Thyroid gland (tissue), 4 donors: ENCODE measurements around the gene SMOC1. TPM values are rescaled to one million over a fixed set of nuclear protein-coding genes. Genes with fewer than 3 reads are reported as not detected.

Experiments used
- DNase-seq, 2 donors: peaks; one replicate each; pipeline ENCODE4 v3.0.0-alpha.2; 2019
- H3K27ac ChIP-seq, 3 donors: fragments of 200-600 bp; sonication (generic); 1 replicate in 2 of 3; 2 replicates in 1 of 3; pipeline ENCODE4 v1.5.1; 2016 to 2019; ENCODE audit warnings: mild to moderate bottlenecking in 1 of 3, moderate library complexity in 1 of 3
- H3K27me3 ChIP-seq: fragments of 200-600 bp; sonication (generic); one replicate; pipeline ENCODE4 v1.5.1; 2019
- H3K36me3 ChIP-seq, 2 donors: fragments of 200-600 bp; sonication (generic); one replicate each; pipeline ENCODE4 v1.5.1; 2016 to 2019
- H3K4me1 ChIP-seq, 2 donors: fragments of 200-600 bp; sonication (generic); one replicate each; pipeline ENCODE4 v1.5.1; 2017 to 2019
- H3K4me3 ChIP-seq, 3 donors: fragments of 200-600 bp; sonication (generic); replicated peaks in 1 of 3; 1 replicate in 2 of 3; 2 replicates in 1 of 3; pipeline ENCODE4 v1.5.1; 2016; ENCODE audit warnings: mild to moderate bottlenecking in 1 of 3
- H3K9me3 ChIP-seq: fragments of 200-600 bp; sonication (generic); one replicate; pipeline ENCODE4 v1.5.1; 2017
- POLR2A ChIP-seq, 2 donors: fragments of 450-650 bp; IDR thresholded peaks; one replicate each; pipeline ENCODE4 v1.6.1; 2017; ENCODE audit warnings: antibody characterized with exemption in 2 of 2, mild to moderate bottlenecking in 2 of 2, moderate library complexity in 1 of 2
- WGBS, 2 donors: methylation state at CpG; one replicate each; pipeline ENCODE4 v1.1.5; 2017; 5-methylcytosine and 5-hydroxymethylcytosine counted together
- intact Hi-C: fragments of 100-400 bp; cut with DNase I; formaldehyde crosslinking; loops from one replicate; pipeline ENCODE4 v1.15.1; 2023
- total RNA-seq, 4 donors: library from RNA; depleted of rRNA; stranded (reverse); fragments of >200 nt; gene quantifications; one replicate each; pipeline ENCODE4 v1.2.3, GENCODE V29; 2016
- TF ChIP-seq, protein P1 (sequence below), 6 experiments: fragments of 200-600 bp in 3 of 6; fragments of 450-650 bp in 3 of 6; sonication (generic) in 3 of 6; IDR thresholded peaks; one replicate each; pipeline ENCODE4 v1.5.1; 2016 to 2019; ENCODE audit warnings: antibody characterized with exemption in 6 of 6, mild to moderate bottlenecking in 2 of 6, inconsistent platforms in 1 of 6, moderate library complexity in 1 of 6

Gene SMOC1
- total RNA-seq, 4 donors from 2014 or later: 3.4 to 7.3 (median 3.7) TPM

DNA sequence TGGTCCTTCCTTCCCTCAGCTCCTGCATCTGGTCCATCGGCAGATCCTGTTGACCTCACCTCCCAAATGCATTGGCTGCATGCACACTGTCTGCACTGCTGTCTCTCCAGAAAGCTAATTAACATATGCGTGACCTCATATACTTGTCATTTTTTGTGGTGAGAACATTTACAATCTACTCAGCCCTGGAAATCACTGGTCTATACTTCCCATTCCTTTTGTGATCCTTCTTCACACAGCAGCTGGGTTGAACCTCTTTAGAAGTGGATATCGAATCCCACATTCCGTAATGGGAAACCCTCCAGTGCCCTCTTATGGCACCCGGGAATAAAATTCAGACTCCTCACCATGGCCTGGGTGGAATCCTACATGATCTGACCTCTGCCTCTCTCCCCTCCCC lies 45.0 kb downstream of the SMOC1 start:
- no peak overlapping the region for H3K27ac ChIP-seq
- 82 to 83% methylated on average over 5 of the region's 5 CpGs for WGBS, 2 donors
- no peak overlapping the region for H3K4me3 ChIP-seq
- no peaks in the 10 kb centered on the region for H3K9me3 ChIP-seq
- H3K4me1 ChIP-seq: peaks cover 6 to 9% of the 10 kb centered on the region in 2 donors
- no peaks in the 10 kb centered on the region for H3K27me3 ChIP-seq
- intact Hi-C loops: no loop called here
- H3K36me3 ChIP-seq: no peaks in the 10 kb centered on the region
- no peak for DNase-seq
- TF ChIP-seq, protein P1, sequence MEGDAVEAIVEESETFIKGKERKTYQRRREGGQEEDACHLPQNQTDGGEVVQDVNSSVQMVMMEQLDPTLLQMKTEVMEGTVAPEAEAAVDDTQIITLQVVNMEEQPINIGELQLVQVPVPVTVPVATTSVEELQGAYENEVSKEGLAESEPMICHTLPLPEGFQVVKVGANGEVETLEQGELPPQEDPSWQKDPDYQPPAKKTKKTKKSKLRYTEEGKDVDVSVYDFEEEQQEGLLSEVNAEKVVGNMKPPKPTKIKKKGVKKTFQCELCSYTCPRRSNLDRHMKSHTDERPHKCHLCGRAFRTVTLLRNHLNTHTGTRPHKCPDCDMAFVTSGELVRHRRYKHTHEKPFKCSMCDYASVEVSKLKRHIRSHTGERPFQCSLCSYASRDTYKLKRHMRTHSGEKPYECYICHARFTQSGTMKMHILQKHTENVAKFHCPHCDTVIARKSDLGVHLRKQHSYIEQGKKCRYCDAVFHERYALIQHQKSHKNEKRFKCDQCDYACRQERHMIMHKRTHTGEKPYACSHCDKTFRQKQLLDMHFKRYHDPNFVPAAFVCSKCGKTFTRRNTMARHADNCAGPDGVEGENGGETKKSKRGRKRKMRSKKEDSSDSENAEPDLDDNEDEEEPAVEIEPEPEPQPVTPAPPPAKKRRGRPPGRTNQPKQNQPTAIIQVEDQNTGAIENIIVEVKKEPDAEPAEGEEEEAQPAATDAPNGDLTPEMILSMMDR (IDR thresholded peaks at IDR 0.05): no peak
- TF ChIP-seq POLR2A (IDR thresholded peaks at IDR 0.05): no peak

DNA sequence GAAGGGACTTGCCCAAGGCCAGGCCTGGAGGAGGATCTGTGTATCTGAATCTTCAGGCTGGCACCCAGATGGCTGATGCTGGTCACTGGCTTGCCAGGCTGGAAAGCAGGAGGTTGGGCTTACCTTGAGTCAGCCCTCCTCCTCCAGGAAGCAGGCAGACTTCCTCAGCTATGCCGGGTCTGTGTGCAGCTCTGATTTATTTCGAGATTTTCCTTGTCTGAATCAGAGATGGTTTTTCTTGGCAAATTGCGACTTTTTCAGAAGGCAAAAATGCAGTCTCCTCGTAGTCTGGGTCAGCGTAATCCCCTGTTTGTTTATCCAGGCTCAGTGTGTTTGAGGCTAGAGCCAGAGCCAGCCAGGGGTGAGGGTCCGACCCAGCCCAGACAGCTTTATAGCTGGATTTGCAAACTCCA lies 48.9 kb downstream of the SMOC1 start:
- TF ChIP-seq, protein P1 (IDR thresholded peaks at IDR 0.05): no peak
- TF ChIP-seq POLR2A (IDR thresholded peaks at IDR 0.05): no peak
- Histone ChIP-seq H3K36me3 (no peaks in the 10 kb centered on the region), H3K27me3 (no peaks in the 10 kb centered on the region), H3K27ac (no peak overlapping the region), H3K4me1 (no peaks in the 10 kb centered on the region), H3K4me3 (no peak overlapping the region), H3K9me3 (no peaks in the 10 kb centered on the region)
- peak; percentile 17 to 19 for DNase-seq
- intact Hi-C loops: no loop called here
- WGBS, 2 donors: 56 to 74% methylated on average over 6 of the region's 6 CpGs

DNA sequence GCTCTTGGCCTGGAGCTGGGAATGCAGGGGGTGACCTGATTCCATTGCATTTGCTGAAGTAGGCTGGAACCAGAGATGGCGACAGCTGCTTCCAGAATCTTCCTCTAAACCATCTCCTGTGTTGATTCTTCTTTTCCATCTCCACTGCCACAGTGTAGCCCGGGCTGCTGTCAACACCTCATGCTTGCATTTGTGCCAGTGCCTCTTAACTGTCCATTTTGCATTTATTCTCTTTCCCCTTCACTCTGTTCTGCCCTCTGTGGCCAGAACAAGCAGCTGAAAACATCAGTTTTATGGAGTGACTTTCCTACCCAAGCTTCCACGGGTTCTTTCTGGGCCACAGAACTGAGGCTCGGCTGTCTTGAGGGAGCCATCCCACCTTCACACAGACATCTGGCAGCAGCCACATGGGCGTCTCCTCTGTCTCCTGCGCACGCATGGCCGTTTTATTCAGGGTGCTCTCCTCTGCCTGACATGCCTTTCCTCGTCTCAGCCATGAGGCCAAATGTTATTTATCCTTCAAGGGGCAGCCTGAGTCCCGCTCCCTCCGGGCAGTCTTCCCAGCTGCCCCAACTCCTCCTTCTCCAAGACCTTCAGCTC lies 51.7 kb downstream of the SMOC1 start:
- Histone ChIP-seq H3K27me3 (no peaks in the 10 kb centered on the region), H3K4me3 (no peak overlapping the region), H3K4me1 (peaks cover 3 to 6% of the 10 kb centered on the region in 2 donors), H3K27ac (no peak overlapping the region), H3K9me3 (no peaks in the 10 kb centered on the region), H3K36me3 (no peaks in the 10 kb centered on the region)
- intact Hi-C loops: no loop called here
- no peak for TF ChIP-seq POLR2A (IDR thresholded peaks at IDR 0.05)
- TF ChIP-seq, protein P1 (IDR thresholded peaks at IDR 0.05): no peak
- no peak for DNase-seq
- WGBS, 2 donors: 87 to 91% methylated on average over 11 of the region's 11 CpGs

DNA sequence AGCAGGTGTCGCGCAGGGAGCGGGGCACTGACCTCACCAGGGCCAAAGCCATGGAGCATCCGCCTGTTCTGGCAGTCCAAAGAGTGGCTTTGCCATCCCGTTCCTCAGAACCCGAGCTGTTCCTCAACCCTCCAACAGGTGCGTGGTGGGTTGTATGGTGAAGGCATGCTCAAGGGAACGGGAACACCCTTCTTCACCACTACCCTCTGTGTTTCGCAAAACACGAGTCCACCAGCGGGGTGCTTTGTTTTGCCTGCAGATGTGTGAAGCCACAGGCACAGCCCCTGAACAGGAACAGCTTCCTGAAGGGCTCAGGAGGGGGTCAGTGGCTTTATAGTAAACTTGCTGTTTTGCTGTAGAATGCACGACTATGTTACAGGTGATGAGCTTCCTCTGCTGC lies 52.7 kb downstream of the SMOC1 start:
- intact Hi-C loops: loop anchor here (2.0 kb wide), 1 partner anchor 29 kb away; no protein-coding TSS in a partner anchor
- Histone ChIP-seq H3K27me3 (no peaks in the 10 kb centered on the region), H3K4me3 (no peak overlapping the region), H3K27ac (no peak overlapping the region), H3K4me1 (peaks cover 3 to 6% of the 10 kb centered on the region in 2 donors), H3K36me3 (no peaks in the 10 kb centered on the region), H3K9me3 (no peaks in the 10 kb centered on the region)
- DNase-seq: no peak
- WGBS, 2 donors: 77 to 85% methylated on average over 11 to 12 of the region's 12 CpGs
- TF ChIP-seq, protein P1 (IDR thresholded peaks at IDR 0.05): no peak
- TF ChIP-seq POLR2A (IDR thresholded peaks at IDR 0.05): no peak

DNA sequence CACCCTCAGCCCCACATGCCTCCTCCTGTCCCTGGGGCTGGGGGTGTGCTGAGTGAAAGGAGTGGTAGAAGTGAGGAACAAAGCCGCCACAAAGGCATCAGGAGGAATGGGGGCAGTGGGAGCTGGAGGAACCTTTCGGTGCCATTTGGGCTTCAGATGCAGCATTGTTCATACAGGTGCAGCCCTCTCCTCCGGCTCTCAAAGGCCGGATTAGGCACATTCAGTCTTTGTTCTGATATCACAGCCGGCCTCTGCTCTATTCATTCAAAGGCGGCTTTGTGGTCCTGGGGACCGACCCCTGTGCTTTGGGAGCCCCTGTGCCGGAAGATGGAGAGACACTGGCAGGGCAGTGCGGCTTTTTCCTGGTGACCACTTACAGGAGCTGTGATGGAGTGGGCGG lies 53.2 kb downstream of the SMOC1 start:
- H3K4me1 ChIP-seq: peaks cover 3 to 6% of the 10 kb centered on the region in 2 donors
- TF ChIP-seq POLR2A (IDR thresholded peaks at IDR 0.05): no peak
- TF ChIP-seq, protein P1 (IDR thresholded peaks at IDR 0.05): no peak
- no peaks in the 10 kb centered on the region for H3K36me3 ChIP-seq
- intact Hi-C loops: loop anchor here (2.0 kb wide), 1 partner anchor 28 kb away; no protein-coding TSS in a partner anchor
- no peak overlapping the region for H3K4me3 ChIP-seq
- H3K27me3 ChIP-seq: no peaks in the 10 kb centered on the region
- H3K9me3 ChIP-seq: no peaks in the 10 kb centered on the region
- DNase-seq: no peak
- no peak overlapping the region for H3K27ac ChIP-seq
- WGBS, 2 donors: 63 to 91% methylated on average over 9 of the region's 10 CpGs
